NCI-H1105 (cell line): Measurements from ENCODE around the gene MRTFB.

Source experiments
- DNase-seq: peaks from one replicate; lab custom pipeline; 2025; lab: John Stamatoyannopoulos, UW

The MRTFB gene

GRCh38 chr16:14063618-14064581, 7.2 kb upstream of the MRTFB start:
- DNase-seq: no peak

- DNase-seq: no peak
Measured at GRCh38 chr16:14069818-14070217, 1.3 kb upstream of the MRTFB start.

GRCh38 chr16:14070555-14070876, 603 bp upstream of the MRTFB start:
- no peak for DNase-seq

GRCh38 chr16:14071576-14072271, 605 bp downstream of the MRTFB start:
- no peak for DNase-seq

- DNase-seq: no peak
Measured at GRCh38 chr16:14072360-14072759, 1.2 kb downstream of the MRTFB start.

- no peak for DNase-seq
Measured at GRCh38 chr16:14074544-14074943, 3.4 kb downstream of the MRTFB start.

GRCh38 chr16:14077918-14078317, 6.8 kb downstream of the MRTFB start:
- no peak for DNase-seq

GRCh38 chr16:14086477-14086876, 15.4 kb downstream of the MRTFB start:
- DNase-seq: no peak

- DNase-seq: no peak
Measured at GRCh38 chr16:14087181-14087580, 16.1 kb downstream of the MRTFB start.

- no peak for DNase-seq
Measured at GRCh38 chr16:14087590-14088154, 16.6 kb downstream of the MRTFB start.

- no peak for DNase-seq
Measured at GRCh38 chr16:14088155-14088753, 17.1 kb downstream of the MRTFB start.

GRCh38 chr16:14089283-14089823, 18.2 kb downstream of the MRTFB start:
- no peak for DNase-seq

- no peak for DNase-seq
Measured at GRCh38 chr16:14092561-14092960, 21.4 kb downstream of the MRTFB start.

GRCh38 chr16:14095883-14096551, 24.9 kb downstream of the MRTFB start:
- no peak for DNase-seq

- peak; percentile 86 for DNase-seq
Measured at GRCh38 chr16:14097182-14097959, 26.3 kb downstream of the MRTFB start.

- no peak for DNase-seq
Measured at GRCh38 chr16:14098081-14098480, 27.0 kb downstream of the MRTFB start.

GRCh38 chr16:14100825-14101224, 29.7 kb downstream of the MRTFB start:
- DNase-seq: no peak

GRCh38 chr16:14101415-14101814, 30.3 kb downstream of the MRTFB start:
- peak; percentile 14 for DNase-seq

GRCh38 chr16:14102925-14103720, 32.0 kb downstream of the MRTFB start:
- no peak for DNase-seq

GRCh38 chr16:14104066-14104465, 32.9 kb downstream of the MRTFB start:
- no peak for DNase-seq
